ENCODE data around the gene MPPED1.

Gene MPPED1

DNA sequence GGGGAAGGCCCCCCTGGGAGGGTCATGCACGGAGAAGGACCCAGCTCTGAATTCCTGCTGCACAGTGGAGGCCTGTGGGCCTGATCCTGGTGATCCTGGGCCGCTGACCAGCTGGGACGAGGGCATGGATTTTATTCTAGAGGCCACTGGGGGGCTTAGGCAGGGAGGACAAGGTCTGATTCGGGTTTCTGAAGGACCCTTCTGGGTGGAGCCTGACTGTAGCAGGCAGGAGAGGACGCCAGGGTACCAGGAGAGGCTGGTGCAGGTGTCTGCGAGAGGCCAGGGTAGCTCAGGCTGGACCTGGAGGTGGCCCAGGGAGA is 31.3 kb downstream of the MPPED1 start:
- H3K27me3 ChIP-seq (ENCODE audit: low read depth, low read length): no peaks in the 10 kb centered on the region
- H3K9me3 ChIP-seq (ENCODE audit: control insufficient read depth in 1 of 2, low read length in 2 of 2): no peaks in the 10 kb centered on the region
- no peak overlapping the region for H3K4me3 ChIP-seq (ENCODE audit: low read depth in 1 of 2, low read length in 2 of 2)
- H3K4me1 ChIP-seq (ENCODE audit: control insufficient read depth in 1 of 2, insufficient read depth in 2 of 2, low read length in 2 of 2): no peaks in the 10 kb centered on the region
- H3K36me3 ChIP-seq (ENCODE audit: control insufficient read depth in 1 of 2, insufficient read depth in 2 of 2, low read length in 2 of 2): no peaks in the 10 kb centered on the region
- H3K27ac ChIP-seq (ENCODE audit: low read length): no peak overlapping the region

DNA sequence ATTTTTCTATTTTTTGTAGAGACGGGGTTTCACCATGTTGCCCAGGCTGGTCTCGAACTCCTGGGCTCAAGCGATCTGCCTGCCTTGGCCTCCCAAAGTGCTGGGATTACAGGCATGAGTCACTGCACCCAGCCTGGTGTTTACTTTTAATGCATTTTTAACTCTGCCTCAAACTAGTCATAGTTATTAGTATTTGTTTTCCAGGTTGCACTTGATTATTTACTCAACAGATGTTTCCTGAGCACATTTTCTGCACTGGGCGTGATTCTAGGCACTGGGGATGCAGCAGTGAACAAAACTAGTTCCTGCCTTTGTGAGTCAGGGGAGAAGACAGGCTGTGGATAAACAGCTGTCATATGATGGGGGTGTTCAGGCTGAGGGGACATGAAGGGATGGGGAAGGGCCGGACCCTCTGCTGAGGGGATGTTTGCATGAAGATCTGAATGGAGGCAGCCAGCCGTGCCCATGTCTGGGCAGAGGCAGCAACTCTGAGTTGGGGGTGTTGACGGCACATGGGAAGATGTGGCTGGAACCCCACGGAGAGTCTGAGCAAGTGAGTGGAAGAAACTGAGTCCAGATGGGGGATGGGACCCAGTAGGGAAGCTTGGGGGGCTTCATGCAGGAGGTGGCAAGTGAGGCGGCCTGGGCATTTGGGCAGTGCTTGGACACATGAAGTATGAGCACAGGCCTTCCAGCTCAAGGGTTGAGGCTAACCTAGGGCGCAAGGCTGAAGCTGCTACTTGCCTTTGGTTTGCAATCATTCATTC is 34.4 kb downstream of the MPPED1 start:
- no peaks in the 10 kb centered on the region for H3K4me1 ChIP-seq (ENCODE audit: control insufficient read depth in 1 of 2, insufficient read depth in 2 of 2, low read length in 2 of 2)
- H3K9me3 ChIP-seq (ENCODE audit: control insufficient read depth in 1 of 2, low read length in 2 of 2): no peaks in the 10 kb centered on the region
- H3K27me3 ChIP-seq (ENCODE audit: low read depth, low read length): no peaks in the 10 kb centered on the region
- H3K4me3 ChIP-seq (ENCODE audit: low read depth in 1 of 2, low read length in 2 of 2): no peak overlapping the region
- no peaks in the 10 kb centered on the region for H3K36me3 ChIP-seq (ENCODE audit: control insufficient read depth in 1 of 2, insufficient read depth in 2 of 2, low read length in 2 of 2)
- no peak overlapping the region for H3K27ac ChIP-seq (ENCODE audit: low read length)

DNA sequence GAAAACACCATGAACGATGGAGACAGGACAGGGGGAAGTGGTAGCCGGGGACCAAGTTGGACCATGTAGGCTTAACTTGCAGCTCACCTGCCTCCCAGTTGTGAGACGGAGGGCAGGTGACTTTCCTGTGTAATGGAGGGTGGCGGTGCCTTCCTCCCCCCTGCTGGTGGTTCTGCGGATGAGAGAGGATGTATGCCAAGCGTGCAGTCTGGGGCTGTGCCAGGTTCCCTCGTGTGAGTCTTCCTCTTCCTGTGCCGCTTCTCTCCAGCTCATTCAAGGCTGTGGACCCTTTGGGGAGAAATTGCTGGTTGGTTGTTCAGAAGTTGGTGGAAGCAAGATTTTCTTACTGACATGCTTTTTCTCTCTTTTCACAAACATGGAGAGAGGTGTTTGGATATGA is 35.1 kb downstream of the MPPED1 start:
- Histone ChIP-seq H3K27ac (ENCODE audit: low read length) (no peak overlapping the region), H3K4me1 (ENCODE audit: control insufficient read depth in 1 of 2, insufficient read depth in 2 of 2, low read length in 2 of 2) (no peaks in the 10 kb centered on the region), H3K4me3 (ENCODE audit: low read depth in 1 of 2, low read length in 2 of 2) (no peak overlapping the region), H3K27me3 (ENCODE audit: low read depth, low read length) (no peaks in the 10 kb centered on the region), H3K9me3 (ENCODE audit: control insufficient read depth in 1 of 2, low read length in 2 of 2) (no peaks in the 10 kb centered on the region), H3K36me3 (ENCODE audit: control insufficient read depth in 1 of 2, insufficient read depth in 2 of 2, low read length in 2 of 2) (no peaks in the 10 kb centered on the region)

DNA sequence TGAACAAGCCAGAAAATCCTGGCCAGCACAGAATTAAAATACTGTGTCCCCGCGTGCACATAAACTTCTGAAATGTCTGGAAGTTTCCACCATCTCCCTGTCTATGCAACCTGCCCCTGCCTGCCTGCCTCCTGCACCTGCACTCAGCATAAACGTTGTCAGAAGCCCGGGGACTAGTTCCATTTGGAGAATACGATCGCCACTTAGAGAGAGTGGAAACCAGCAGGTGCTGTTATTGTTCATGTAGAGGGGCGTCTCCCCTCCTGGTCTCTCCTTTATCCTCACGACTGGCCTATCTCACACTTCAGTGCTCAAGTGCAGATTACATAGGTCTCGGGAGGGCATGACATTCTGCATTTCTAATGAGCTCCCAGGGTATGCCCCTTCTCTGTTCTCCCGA is 35.6 kb downstream of the MPPED1 start:
- Histone ChIP-seq H3K4me3 (ENCODE audit: low read depth in 1 of 2, low read length in 2 of 2) (no peak overlapping the region), H3K36me3 (ENCODE audit: control insufficient read depth in 1 of 2, insufficient read depth in 2 of 2, low read length in 2 of 2) (no peaks in the 10 kb centered on the region), H3K4me1 (ENCODE audit: control insufficient read depth in 1 of 2, insufficient read depth in 2 of 2, low read length in 2 of 2) (no peaks in the 10 kb centered on the region), H3K27me3 (ENCODE audit: low read depth, low read length) (no peaks in the 10 kb centered on the region), H3K9me3 (ENCODE audit: control insufficient read depth in 1 of 2, low read length in 2 of 2) (no peaks in the 10 kb centered on the region), H3K27ac (ENCODE audit: low read length) (no peak overlapping the region)

DNA sequence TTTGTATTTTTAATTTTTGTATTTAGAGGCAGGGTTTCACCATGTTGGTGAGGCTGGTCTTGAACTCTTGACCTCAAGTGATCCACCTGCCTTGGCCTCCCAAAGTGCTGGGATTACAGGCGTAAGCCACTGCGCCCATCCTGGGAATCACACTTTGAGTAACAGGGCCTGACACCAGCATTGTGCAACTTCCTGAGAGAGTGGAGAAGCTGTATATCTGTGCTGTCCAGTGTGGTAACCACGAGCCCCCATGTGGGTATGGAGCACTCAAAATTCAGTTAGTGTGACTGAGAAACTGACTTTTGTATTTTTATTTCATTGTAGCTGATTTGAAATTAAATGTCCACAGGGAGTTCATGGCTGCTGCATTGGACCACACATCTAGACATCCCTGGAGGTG is 36.2 kb downstream of the MPPED1 start:
- H3K27me3 ChIP-seq (ENCODE audit: low read depth, low read length): no peaks in the 10 kb centered on the region
- H3K9me3 ChIP-seq (ENCODE audit: control insufficient read depth in 1 of 2, low read length in 2 of 2): no peaks in the 10 kb centered on the region
- H3K4me1 ChIP-seq (ENCODE audit: control insufficient read depth in 1 of 2, insufficient read depth in 2 of 2, low read length in 2 of 2): no peaks in the 10 kb centered on the region
- H3K4me3 ChIP-seq (ENCODE audit: low read depth in 1 of 2, low read length in 2 of 2): no peak overlapping the region
- H3K36me3 ChIP-seq (ENCODE audit: control insufficient read depth in 1 of 2, insufficient read depth in 2 of 2, low read length in 2 of 2): no peaks in the 10 kb centered on the region
- no peak overlapping the region for H3K27ac ChIP-seq (ENCODE audit: low read length)

DNA sequence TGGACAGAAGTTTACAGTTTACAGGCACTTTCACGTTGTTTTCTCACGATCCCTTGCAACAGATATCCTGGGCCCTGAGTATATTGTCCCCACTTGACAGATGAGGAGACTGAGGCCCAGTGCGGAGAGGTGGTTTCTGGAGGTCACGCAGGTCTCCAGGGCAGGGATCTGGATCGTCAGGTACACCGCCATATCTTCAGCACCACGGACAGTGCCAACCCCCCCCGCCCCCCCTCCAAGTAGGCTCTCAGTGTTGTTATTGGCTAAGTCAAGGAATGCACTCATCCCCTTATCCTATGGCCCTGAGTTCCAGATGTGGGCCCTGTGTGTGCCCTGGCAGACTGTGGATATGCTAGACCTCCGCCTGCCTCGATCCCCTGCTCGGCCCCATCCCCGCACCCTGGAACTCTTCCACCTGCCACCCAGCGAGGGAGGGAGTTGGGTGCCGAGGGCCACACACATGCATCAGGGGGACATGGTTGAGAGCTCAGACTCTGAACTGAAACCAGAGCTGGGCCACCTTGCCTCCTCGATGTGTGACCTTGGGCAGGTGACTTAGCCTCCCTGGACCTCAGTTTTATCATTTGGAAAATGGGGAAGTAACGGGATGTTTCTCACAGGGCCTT is 37.5 kb downstream of the MPPED1 start:
- Histone ChIP-seq H3K27me3 (ENCODE audit: low read depth, low read length) (no peaks in the 10 kb centered on the region), H3K27ac (ENCODE audit: low read length) (no peak overlapping the region), H3K36me3 (ENCODE audit: control insufficient read depth in 1 of 2, insufficient read depth in 2 of 2, low read length in 2 of 2) (no peaks in the 10 kb centered on the region), H3K4me3 (ENCODE audit: low read depth in 1 of 2, low read length in 2 of 2) (no peak overlapping the region), H3K4me1 (ENCODE audit: control insufficient read depth in 1 of 2, insufficient read depth in 2 of 2, low read length in 2 of 2) (no peaks in the 10 kb centered on the region), H3K9me3 (ENCODE audit: control insufficient read depth in 1 of 2, low read length in 2 of 2) (no peaks in the 10 kb centered on the region)

DNA sequence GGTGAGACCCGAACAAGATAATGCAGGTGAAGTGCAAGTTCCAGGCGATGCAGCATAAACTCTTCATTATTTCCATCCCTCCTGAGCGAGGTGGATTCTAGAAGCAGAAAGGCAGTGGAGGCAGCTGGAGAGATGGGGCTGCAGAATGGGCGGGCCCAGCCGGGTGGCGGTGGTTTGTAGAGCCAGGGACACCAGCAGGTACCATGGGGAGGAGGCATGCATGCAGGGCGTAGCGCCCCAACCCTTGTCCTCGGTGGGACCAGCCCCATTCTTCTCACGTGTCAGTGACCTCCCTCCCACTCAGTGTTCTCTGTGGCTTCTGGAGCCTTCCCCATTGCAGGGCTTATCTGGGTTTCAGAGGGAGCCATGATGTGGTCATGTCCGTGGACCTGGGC is 38.0 kb downstream of the MPPED1 start:
- no peaks in the 10 kb centered on the region for H3K27me3 ChIP-seq (ENCODE audit: low read depth, low read length)
- no peak overlapping the region for H3K27ac ChIP-seq (ENCODE audit: low read length)
- no peaks in the 10 kb centered on the region for H3K36me3 ChIP-seq (ENCODE audit: control insufficient read depth in 1 of 2, insufficient read depth in 2 of 2, low read length in 2 of 2)
- no peak overlapping the region for H3K4me3 ChIP-seq (ENCODE audit: low read depth in 1 of 2, low read length in 2 of 2)
- no peaks in the 10 kb centered on the region for H3K9me3 ChIP-seq (ENCODE audit: control insufficient read depth in 1 of 2, low read length in 2 of 2)
- no peaks in the 10 kb centered on the region for H3K4me1 ChIP-seq (ENCODE audit: control insufficient read depth in 1 of 2, insufficient read depth in 2 of 2, low read length in 2 of 2)

DNA sequence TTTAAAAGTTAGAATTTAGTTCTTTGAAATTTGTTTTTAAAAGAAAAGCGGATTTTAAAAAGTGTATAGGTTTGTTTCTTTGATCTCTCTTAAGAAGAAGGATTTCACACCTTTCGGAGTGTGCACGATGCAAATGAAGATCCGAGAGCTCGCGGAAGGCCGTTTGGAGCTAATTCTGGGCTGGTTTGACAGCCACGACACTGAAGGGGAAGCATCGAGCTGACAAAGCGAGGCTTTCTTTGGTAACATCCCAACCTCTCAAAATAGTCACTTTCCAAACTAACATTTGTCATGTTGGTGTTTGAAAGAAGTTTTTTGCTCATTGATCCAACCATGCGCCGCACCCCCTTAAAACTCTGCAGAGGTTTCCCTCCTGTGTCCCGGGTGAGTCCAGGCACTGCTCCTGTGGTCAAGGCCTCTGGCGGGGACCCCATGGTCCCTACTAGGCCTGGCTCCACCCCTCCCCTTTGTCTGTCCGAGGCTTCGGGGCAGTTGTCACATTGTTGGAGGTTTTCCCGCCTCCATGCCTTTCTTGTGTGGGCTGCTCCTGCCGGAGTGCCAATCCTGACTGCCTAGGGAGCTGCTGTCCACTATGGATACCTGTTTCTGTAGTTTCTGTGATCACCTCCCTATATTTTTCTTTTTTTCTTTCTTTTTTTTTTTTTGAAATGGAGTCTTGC is 39.7 kb downstream of the MPPED1 start:
- H3K9me3 ChIP-seq (ENCODE audit: control insufficient read depth in 1 of 2, low read length in 2 of 2): no peaks in the 10 kb centered on the region
- H3K36me3 ChIP-seq (ENCODE audit: control insufficient read depth in 1 of 2, insufficient read depth in 2 of 2, low read length in 2 of 2): no peaks in the 10 kb centered on the region
- no peak overlapping the region for H3K4me3 ChIP-seq (ENCODE audit: low read depth in 1 of 2, low read length in 2 of 2)
- H3K4me1 ChIP-seq (ENCODE audit: control insufficient read depth in 1 of 2, insufficient read depth in 2 of 2, low read length in 2 of 2): no peaks in the 10 kb centered on the region
- H3K27ac ChIP-seq (ENCODE audit: low read length): no peak overlapping the region
- no peaks in the 10 kb centered on the region for H3K27me3 ChIP-seq (ENCODE audit: low read depth, low read length)

DNA sequence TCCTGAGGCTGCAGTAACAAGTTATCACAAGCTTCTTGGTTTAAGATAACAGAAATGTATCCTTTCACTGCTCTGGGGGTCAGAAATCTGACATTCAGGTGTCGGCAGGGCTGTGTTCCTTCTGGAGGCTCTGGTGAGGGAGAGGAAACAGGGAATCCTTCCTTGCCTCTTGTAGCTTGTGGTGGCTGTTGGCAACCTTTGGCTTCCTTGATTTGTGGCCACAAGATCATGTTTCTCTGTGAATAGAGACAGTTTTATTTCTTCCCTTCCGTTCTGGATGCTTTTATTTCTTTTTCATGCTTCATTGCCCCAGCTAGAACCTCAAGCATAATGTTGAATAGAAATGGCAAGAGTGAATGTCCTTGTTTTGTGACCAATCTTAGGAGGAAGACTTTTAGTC is 44.0 kb downstream of the MPPED1 start:
- H3K9me3 ChIP-seq (ENCODE audit: control insufficient read depth in 1 of 2, low read length in 2 of 2): peaks cover 0 to 7% of the 10 kb centered on the region in 2 donors
- no peaks in the 10 kb centered on the region for H3K27me3 ChIP-seq (ENCODE audit: low read depth, low read length)
- no peaks in the 10 kb centered on the region for H3K4me1 ChIP-seq (ENCODE audit: control insufficient read depth in 1 of 2, insufficient read depth in 2 of 2, low read length in 2 of 2)
- no peak overlapping the region for H3K4me3 ChIP-seq (ENCODE audit: low read depth in 1 of 2, low read length in 2 of 2)
- no peaks in the 10 kb centered on the region for H3K36me3 ChIP-seq (ENCODE audit: control insufficient read depth in 1 of 2, insufficient read depth in 2 of 2, low read length in 2 of 2)
- no peak overlapping the region for H3K27ac ChIP-seq (ENCODE audit: low read length)

DNA sequence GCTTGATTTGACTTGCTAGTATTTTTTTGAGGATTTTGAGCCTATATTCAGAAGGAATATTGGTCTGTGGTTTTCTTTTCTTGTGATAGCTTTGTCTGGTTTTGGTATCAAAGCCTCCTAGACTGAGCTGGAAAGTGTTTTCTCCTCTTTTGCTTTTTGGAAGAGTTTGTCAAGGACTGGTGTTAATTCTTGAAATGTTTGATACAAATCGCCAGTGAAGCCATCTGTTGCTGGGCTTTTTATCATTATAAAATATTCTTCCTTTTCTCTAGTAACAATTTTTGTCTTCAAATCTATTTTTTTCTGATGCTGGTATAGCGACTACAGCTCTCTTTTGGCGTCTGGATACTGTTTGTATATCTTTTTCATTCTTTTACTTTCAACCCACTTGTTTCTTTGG is 45.2 kb downstream of the MPPED1 start:
- Histone ChIP-seq H3K4me1 (ENCODE audit: control insufficient read depth in 1 of 2, insufficient read depth in 2 of 2, low read length in 2 of 2) (no peaks in the 10 kb centered on the region), H3K4me3 (ENCODE audit: low read depth in 1 of 2, low read length in 2 of 2) (no peak overlapping the region), H3K27ac (ENCODE audit: low read length) (no peak overlapping the region), H3K36me3 (ENCODE audit: control insufficient read depth in 1 of 2, insufficient read depth in 2 of 2, low read length in 2 of 2) (no peaks in the 10 kb centered on the region), H3K27me3 (ENCODE audit: low read depth, low read length) (no peaks in the 10 kb centered on the region), H3K9me3 (ENCODE audit: control insufficient read depth in 1 of 2, low read length in 2 of 2) (peaks cover 0 to 12% of the 10 kb centered on the region in 2 donors)

DNA sequence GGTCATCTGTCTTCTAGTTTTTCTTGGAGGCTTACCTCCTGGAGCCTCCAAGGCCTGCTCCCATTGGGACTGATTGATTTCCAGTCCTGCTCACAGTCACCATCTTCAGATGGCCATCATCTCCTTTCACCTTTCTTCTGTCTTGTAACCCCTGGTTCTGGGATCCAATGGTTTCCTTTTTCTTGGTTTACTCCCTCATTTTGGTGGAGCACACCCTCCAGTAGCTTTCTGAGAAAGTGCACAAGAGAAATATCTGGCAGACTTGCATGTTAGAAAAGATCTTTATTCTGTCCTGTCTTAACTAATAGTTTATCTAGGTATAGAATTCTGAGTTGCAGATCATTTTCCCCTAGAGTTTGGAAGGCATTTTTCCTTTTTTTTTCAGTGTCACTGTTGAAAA is 50.9 kb downstream of the MPPED1 start:
- no peak overlapping the region for H3K27ac ChIP-seq (ENCODE audit: low read length)
- no peaks in the 10 kb centered on the region for H3K36me3 ChIP-seq (ENCODE audit: control insufficient read depth in 1 of 2, insufficient read depth in 2 of 2, low read length in 2 of 2)
- no peaks in the 10 kb centered on the region for H3K4me1 ChIP-seq (ENCODE audit: control insufficient read depth in 1 of 2, insufficient read depth in 2 of 2, low read length in 2 of 2)
- no peak overlapping the region for H3K4me3 ChIP-seq (ENCODE audit: low read depth in 1 of 2, low read length in 2 of 2)
- peaks cover 5 to 16% of the 10 kb centered on the region in 2 donors for H3K9me3 ChIP-seq (ENCODE audit: control insufficient read depth in 1 of 2, low read length in 2 of 2)
- H3K27me3 ChIP-seq (ENCODE audit: low read depth, low read length): no peaks in the 10 kb centered on the region
